Osteoblast (primary cell): Measurements from ENCODE around the gene MPO. TPM values are rescaled to one million over a fixed set of nuclear protein-coding genes. Genes with fewer than 3 reads are reported as not detected.

Experiments
- DNase-seq: peaks from one replicate; pipeline ENCODE4 v3.0.0; 2011; ENCODE audit warnings: low spot score, mixed read lengths; ENCODE audit not compliant: insufficient read length; ENCODE audit errors: missing footprints
- H2AFZ ChIP-seq: 2 replicates; pipeline ENCODE4 v1.6.0; 2011; ENCODE audit warnings: mild to moderate bottlenecking, low read length
- H3K27ac ChIP-seq: 2 replicates; pipeline ENCODE4 v1.5.1; 2011; ENCODE audit warnings: mild to moderate bottlenecking, low read depth, low read length, moderate library complexity
- H3K27me3 ChIP-seq: 2 replicates; pipeline ENCODE4 v1.6.0; 2012; ENCODE audit warnings: mild to moderate bottlenecking, control low read depth, inconsistent platforms, low read length, moderate library complexity; ENCODE audit not compliant: insufficient read depth
- H3K36me3 ChIP-seq: 2 replicates; pipeline ENCODE4 v1.5.1; 2011; ENCODE audit warnings: mild to moderate bottlenecking, low read length, control low read depth, moderate library complexity; ENCODE audit not compliant: insufficient read depth
- H3K4me1 ChIP-seq: 2 replicates; pipeline ENCODE4 v1.5.1; 2011; ENCODE audit warnings: mild to moderate bottlenecking, low read length, control low read depth, moderate library complexity; ENCODE audit not compliant: insufficient read depth
- H3K4me2 ChIP-seq: 2 replicates; pipeline ENCODE4 v1.6.0; 2011; ENCODE audit warnings: mild to moderate bottlenecking, low read length; ENCODE audit not compliant: insufficient read depth
- H3K4me3 ChIP-seq: fragments of 200-600 bp; sonication (generic); 3 replicates; pipeline ENCODE4 v1.5.1; 2012; ENCODE audit warnings: mild to moderate bottlenecking, low read length, inconsistent platforms; ENCODE audit not compliant: insufficient read depth
- H3K79me2 ChIP-seq: 2 replicates; pipeline ENCODE4 v1.6.0; 2012; ENCODE audit warnings: mild to moderate bottlenecking, low read length, control low read depth, inconsistent platforms; ENCODE audit not compliant: insufficient read depth
- H3K9me3 ChIP-seq: 2 replicates; pipeline ENCODE4 v1.5.1; 2011; ENCODE audit warnings: low read depth, low read length, control low read depth
- H4K20me1 ChIP-seq: 2 replicates; pipeline ENCODE4 v1.6.0; 2012; ENCODE audit warnings: mild to moderate bottlenecking, low read length, control low read depth; ENCODE audit not compliant: insufficient read depth
- CTCF ChIP-seq: IDR thresholded peaks from 2 replicates; pipeline ENCODE4 v1.5.1; 2011; ENCODE audit warnings: mild to moderate bottlenecking, low read depth, low read length, moderate library complexity; ENCODE audit errors: extremely low read depth
- total RNA-seq: library from RNA; depleted of rRNA; stranded (reverse); fragments of >200 nt; gene quantifications from 2 replicates; pipeline ENCODE4 v1.2.3, GENCODE V29; 2012

MPO gene
- total RNA-seq, 1 donor = under 0.01 TPM

GRCh38 chr17:58291246-58291645 lies 10.5 kb upstream of the MPO start:
- no peak overlapping the region for H2AFZ ChIP-seq
- H3K36me3 ChIP-seq = no peaks in the 10 kb centered on the region
- peaks cover 8% of the 10 kb centered on the region for H3K27me3 ChIP-seq
- no peak overlapping the region for H3K4me3 ChIP-seq
- no peak overlapping the region for H3K4me2 ChIP-seq
- no peaks in the 10 kb centered on the region for H4K20me1 ChIP-seq
- no peak overlapping the region for H3K27ac ChIP-seq
- no peaks in the 10 kb centered on the region for H3K4me1 ChIP-seq
- no peak for TF ChIP-seq CTCF
- H3K9me3 ChIP-seq = no peaks in the 10 kb centered on the region
- no peak for DNase-seq
- H3K79me2 ChIP-seq = no peaks in the 10 kb centered on the region

DNA sequence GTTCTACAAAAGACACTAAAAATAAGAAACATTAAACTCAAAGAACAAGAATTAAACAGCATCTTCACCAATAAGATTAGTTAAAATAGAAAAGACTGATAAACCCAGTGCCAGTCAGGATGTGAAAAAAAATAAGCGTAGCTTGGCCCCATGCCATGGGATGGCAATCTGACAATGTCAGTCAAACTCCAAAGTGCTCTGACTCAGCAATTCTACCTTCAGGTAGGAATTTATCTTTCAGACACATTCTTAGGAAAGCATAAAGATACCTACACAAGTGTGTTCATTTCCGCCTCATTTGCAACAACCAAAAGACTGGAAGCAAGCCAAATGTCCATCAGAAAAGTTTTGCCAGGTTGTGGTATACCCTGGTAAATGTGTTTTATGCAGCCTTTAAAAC lies 9.1 kb upstream of the MPO start:
- no peak for TF ChIP-seq CTCF
- no peaks in the 10 kb centered on the region for H3K9me3 ChIP-seq
- no peaks in the 10 kb centered on the region for H3K36me3 ChIP-seq
- no peak overlapping the region for H3K4me3 ChIP-seq
- H3K4me2 ChIP-seq = no peak overlapping the region
- no peak for DNase-seq
- H3K4me1 ChIP-seq = no peaks in the 10 kb centered on the region
- peaks cover 8% of the 10 kb centered on the region for H3K27me3 ChIP-seq
- H3K79me2 ChIP-seq = no peaks in the 10 kb centered on the region
- H4K20me1 ChIP-seq = no peaks in the 10 kb centered on the region
- H3K27ac ChIP-seq = no peak overlapping the region
- no peak overlapping the region for H2AFZ ChIP-seq

DNA sequence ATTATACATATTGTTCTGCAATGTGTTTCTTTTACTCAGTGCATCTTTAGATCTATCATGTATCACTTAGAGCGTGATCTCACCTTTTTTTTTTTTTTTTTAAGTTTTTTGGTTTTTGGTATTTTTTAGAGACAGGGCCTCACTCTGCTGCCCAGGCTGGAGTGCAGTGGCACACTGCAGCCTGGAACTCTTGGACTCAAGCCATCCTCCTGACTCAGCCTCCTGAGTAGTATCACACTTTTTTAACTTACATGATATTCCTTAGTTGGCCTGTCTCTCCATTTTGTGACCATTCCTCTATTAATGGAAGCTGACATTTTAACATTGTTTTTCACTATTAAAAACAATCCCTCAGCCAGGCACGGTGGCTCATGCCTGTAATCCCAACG lies 4.7 kb upstream of the MPO start:
- no peak for DNase-seq
- Histone ChIP-seq H3K79me2 (no peaks in the 10 kb centered on the region), H3K36me3 (no peaks in the 10 kb centered on the region), H3K9me3 (no peaks in the 10 kb centered on the region), H3K4me2 (no peak overlapping the region), H4K20me1 (no peaks in the 10 kb centered on the region), H2AFZ (no peak overlapping the region), H3K27me3 (peaks cover 7% of the 10 kb centered on the region), H3K4me3 (no peak overlapping the region), H3K4me1 (no peaks in the 10 kb centered on the region), H3K27ac (no peak overlapping the region)
- TF ChIP-seq CTCF = no peak

GRCh38 chr17:58284613-58285421 lies 4.1 kb upstream of the MPO start:
- Histone ChIP-seq H3K27ac (no peak overlapping the region), H3K36me3 (no peaks in the 10 kb centered on the region), H2AFZ (no peak overlapping the region), H3K9me3 (no peaks in the 10 kb centered on the region), H3K79me2 (no peaks in the 10 kb centered on the region), H3K27me3 (peaks cover 7% of the 10 kb centered on the region), H3K4me1 (no peaks in the 10 kb centered on the region), H3K4me2 (no peak overlapping the region), H4K20me1 (no peaks in the 10 kb centered on the region), H3K4me3 (no peak overlapping the region)
- no peak for TF ChIP-seq CTCF
- peak; percentile 70 for DNase-seq
